Bone marrow (tissue), 2 donors: ENCODE data around the gene DDX54.
A peak's percentile ranks its signal among the peaks of the same experiment; 100 is the strongest.

Source experiments
- DNase-seq, 2 donors: peaks; one replicate each; lab custom pipeline; 2025; lab: John Stamatoyannopoulos, UW

DDX54 gene

GRCh38 chr12:113140706-113141105 lies 44.6 kb downstream of the DDX54 start:
- no peak for DNase-seq

- no peak for DNase-seq
Measured at GRCh38 chr12:113138826-113139225, 46.5 kb downstream of the DDX54 start.

GRCh38 chr12:113137861-113138783 lies 47.2 kb downstream of the DDX54 start:
- no peak for DNase-seq

- no peak for DNase-seq
Measured at GRCh38 chr12:113136990-113137511, 48.2 kb downstream of the DDX54 start.

DNA sequence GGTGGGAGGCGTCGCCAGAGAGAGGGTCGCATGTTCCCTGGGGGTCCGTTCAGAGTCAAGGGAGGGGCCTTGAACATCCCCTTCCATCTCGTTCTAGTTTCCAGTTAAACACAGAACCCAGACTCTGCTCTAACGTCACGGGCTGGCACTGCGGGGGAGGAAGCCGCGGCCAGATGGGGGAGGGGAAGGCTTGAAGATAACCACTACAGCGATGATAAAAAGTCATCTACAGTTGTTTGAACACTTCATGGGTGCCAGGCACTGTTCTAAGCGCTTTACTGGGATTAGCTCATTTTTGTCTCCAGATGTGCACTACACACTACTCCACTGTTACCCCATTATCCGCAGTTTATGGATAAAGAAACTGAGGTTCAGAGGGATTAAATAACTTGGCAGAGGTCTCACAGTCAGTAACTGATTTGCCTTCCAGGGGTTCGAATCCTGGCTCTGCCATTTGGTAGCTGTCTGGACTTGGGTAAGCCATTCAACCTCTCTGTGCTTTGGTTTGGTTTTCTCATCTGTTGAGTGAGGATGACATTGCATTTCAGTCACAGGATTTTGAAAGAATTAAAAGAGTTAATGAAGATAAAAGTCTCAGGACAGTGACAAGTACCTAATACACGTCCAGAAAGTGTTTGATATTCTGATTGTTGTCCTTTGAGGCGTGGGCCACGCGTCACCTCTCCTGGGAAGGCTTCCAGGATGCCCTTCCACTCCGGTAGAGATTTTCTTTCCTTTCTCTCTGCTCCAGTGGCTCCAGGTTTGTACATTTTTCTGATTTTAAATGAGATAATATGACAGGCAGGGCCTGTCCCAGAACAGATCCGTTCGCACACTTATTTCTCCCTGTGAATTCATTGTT lies 48.9 kb downstream of the DDX54 start:
- no peak for DNase-seq

GRCh38 chr12:113135178-113136127 lies 49.8 kb downstream of the DDX54 start, which contains the start of gene RASAL1:
Gene RASAL1 (minus strand): TSS chr12:113135761. CDS start chr12:113135462, 299 bp downstream.
- peak in 1 of 2 donors; percentile 9 for DNase-seq

- DNase-seq, result no peak
Measured at GRCh38 chr12:113134521-113134951, 50.7 kb downstream of the DDX54 start.

- no peak for DNase-seq
Measured at GRCh38 chr12:113134071-113134470, 51.2 kb downstream of the DDX54 start.

DNA sequence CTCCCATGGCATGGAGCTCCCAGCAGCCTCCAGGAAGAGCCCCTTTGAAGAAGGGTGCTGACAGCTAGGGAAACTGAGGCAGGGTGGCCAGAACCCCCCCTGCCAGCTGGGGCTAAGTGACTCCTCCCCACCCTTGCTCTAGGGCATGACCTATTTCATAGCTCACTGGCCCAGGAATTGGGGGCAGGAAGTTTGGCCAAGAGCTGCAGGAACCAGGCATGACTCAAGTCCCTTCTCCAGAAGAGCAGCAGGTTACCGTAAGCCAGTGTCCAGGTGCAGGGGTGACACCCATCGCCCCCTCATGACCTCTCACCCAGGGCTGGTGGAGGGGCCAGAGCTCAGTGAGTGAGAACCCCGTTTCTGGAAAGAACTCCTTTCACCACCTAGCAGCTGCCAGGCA lies 51.6 kb downstream of the DDX54 start:
- DNase-seq, result no peak

DNA sequence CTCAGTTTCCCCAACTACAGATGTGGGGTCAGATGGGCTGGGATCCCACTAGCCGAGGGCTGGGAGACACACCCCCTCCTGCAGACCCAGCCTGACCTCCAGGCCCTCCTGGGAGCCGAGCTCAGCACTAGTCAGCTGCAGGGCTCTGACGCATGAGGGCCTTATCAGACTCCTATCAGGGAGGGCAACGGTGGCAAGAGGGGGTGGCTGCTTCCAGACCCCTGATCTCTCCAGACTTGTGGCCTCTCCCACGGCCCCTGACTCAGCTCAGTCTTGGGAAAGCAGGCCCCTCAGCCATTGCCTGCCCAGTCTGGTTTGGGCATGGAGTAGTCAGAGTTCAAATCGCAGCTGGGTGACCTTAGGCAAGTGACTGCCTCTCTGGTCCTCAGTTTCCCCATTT lies 52.2 kb downstream of the DDX54 start:
- DNase-seq, result no peak

- DNase-seq, result no peak
Measured at GRCh38 chr12:113131556-113131955, 53.7 kb downstream of the DDX54 start.

- DNase-seq, result no peak
Measured at GRCh38 chr12:113130457-113131135, 54.7 kb downstream of the DDX54 start.

DNA sequence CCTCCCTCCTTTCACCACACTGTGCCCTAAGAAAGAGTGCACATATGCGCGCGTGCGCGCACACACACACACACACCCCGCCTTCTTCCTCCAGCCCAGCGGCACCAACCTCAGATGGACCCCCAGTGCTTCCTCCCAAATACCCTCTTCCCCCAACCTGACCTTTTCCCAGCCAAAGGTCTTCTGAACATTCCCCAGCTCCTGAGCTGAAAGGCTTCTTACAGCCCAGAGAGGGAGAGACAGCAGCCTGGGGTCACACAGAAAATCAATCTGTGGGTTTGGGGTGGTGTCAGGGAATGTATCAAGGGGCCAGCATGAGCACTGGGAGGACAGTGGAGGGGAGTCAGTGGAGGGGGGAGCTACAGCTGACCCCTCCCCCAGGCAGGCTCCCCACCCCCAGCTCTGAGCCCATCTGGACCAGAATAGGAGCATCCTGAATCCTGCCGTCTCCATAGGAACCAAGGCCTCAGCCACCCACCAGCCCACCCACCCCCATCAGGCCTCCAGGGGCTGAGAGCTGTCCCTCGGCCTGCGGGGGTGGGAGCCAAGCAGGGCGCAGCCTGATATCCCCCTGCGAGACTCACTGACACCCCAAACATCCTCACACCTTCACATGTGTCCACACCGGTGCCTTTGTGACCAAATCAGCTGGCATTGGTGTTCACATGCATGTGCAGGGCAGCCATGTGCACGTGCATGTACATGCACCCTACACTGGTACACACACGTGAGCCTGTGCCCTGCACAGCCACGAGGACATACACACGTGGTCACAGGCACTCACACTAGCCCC lies 55.4 kb downstream of the DDX54 start:
- no peak for DNase-seq

DNA sequence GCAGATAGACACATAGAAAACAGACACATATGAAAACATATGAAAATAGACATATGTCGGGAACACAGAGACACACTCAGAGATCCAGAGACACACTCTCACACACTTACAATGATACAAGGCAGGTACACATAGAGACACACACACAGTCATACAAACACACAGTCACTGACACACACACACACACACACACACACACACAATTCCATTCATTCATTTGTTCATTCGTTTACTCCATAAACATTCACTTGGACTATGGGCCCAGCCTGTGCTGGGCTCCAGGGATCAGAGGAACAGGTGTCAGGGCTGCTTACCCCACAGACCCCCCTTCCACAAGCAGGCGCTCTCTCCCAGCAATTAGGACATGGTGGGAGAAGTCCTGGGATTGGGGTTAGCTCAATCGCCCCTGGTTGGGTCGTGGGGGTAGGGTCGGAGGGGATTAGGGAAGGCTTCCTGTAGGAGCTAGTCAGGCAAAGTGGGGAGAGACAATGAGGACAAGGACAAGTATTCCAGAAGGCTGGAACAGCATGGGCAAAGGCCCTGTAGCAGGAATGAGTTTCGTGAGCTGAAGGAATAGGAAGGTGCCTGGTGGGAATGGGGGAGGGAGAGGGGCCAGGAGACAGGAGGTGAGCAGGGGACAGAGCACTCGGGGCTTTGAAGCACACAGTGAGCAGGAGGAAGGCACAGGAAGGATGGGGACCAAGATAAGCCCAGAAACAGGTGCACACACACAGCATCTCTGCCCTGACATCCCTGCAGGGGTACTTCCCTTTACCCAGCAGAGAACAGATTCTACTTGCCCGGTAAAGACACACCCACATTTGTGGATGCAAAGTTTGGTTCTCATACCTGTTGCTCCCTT lies 56.2 kb downstream of the DDX54 start:
- DNase-seq, result no peak

GRCh38 chr12:113127791-113128199 lies 57.5 kb downstream of the DDX54 start:
- no peak for DNase-seq

DNA sequence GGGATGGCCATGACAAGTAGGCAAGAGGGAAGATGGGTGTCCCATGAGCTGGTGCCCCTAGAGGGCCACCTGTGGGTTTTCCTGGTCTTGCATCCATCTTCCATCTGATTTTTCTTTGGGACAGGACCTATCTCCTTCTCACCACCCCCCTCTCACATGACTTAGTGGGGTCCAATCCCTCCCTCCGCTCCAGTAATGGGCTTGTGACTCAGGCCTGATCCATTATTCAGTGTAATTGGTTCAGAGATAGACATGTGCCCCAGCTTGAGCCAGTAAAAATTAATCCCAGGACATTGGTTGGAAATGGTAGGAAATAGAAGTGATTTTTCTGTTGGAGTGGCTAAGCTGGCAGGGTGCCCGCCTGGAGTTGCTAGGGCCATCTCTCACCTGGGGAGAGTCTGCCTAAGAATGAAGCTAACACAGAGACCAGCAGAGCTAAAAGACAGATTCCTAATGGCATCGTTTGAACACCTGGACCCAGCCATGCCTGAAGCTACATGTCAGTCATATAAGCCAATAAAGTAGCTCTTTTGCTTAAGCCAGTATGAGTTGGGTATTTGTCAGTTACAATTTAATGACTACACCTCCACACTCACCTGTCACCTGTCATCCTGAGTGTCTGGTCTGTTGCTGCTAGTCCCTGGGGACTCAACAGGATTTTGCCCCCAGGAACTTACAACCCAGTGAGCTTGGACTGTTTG lies 64.5 kb downstream of the DDX54 start:
- DNase-seq, result no peak

DNA sequence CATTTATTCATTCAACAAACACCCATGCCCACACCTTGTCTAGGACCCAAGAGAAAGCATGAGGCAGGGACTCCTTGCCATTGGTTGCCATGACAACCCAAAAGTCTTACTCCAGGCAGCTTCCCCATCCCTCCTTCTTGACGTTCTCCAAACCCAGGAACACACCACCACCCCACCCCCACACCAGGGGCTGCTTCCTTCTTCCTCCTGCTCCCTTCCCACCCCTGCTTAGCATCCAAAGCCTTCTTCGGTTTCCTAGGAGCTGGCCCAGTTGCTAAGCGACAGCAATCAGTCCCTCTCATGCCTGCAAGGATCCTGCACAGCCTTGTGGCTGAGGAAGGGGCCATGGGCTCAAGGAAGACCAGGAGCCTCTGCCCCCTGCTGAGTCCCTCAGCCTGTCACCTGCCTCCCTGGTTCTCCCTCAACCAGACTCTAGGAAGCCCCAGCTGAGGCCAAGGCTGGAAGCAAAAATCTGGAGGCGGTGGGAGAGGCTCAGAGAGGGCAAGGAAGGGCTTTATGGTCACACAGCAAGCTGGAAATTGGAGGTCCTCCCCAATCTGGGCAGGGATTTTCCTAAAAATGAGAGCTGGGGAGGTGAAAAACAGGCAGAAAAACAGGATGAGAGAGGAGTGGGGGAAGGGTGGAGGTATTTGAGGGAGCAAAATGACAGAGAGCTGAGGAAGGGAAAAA lies 65.2 kb downstream of the DDX54 start:
- no peak for DNase-seq

DNA sequence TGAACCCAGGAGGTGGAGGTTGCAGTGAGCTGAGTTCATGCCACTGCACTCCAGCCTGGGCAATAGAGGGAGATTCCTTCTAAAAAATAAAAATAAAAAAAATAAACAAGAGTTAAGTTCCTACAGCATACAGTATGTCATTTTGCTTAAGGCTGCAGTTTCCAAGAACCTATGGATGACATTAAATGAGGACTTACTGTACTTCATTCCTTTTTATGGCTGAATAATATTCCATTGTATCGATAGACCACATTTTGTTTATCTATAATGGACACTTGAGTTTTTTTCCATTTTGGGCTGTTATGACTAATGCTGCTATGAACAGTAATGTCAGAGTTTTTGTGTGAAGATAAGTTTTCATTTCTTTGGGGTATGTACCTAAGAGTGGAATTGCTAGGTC lies 67.1 kb downstream of the DDX54 start:
- no peak for DNase-seq
